M059J (cell line): ENCODE data around the gene NOXO1. TPM values are rescaled to one million over a fixed set of nuclear protein-coding genes. Genes with fewer than 3 reads are reported as not detected.
A peak's percentile ranks its signal among the peaks of the same experiment; 100 is the strongest.
"Not testable (repeated sequence)": the region's sequence is repeated elsewhere in the genome, so short reads cannot be mapped to it uniquely, and the experiment has no call there.

ENCODE experiments used
- DNase-seq: peaks from one replicate; pipeline ENCODE4 v3.0.0-alpha.2; 2012; ENCODE audit warnings: low read depth
- total RNA-seq: library from RNA; depleted of rRNA; stranded (reverse); fragments of >200 nt; shearing (Covaris generic); gene quantifications from 2 replicates; pipeline ENCODE4 v1.2.3, GENCODE V29; 2014; rRNA removed

The NOXO1 gene
- total RNA-seq, 1 experiment from 2014 or later, result not detected

- DNase-seq, result peak; percentile 69
These were observed 39.0 kb downstream of the NOXO1 start for GRCh38 chr16:1942047-1942809.

GRCh38 chr16:1941162-1942046 lies 39.9 kb downstream of the NOXO1 start:
- DNase-seq, result no peak

GRCh38 chr16:1940273-1941161 lies 40.8 kb downstream of the NOXO1 start:
- no peak for DNase-seq

- DNase-seq, result not testable (repeated sequence)
These were observed 41.4 kb downstream of the NOXO1 start for GRCh38 chr16:1939833-1940232.

GRCh38 chr16:1938910-1939309 lies 42.4 kb downstream of the NOXO1 start:
- no peak for DNase-seq

GRCh38 chr16:1938316-1938715 lies 43.0 kb downstream of the NOXO1 start:
- no peak for DNase-seq

- no peak for DNase-seq
These were observed 44.3 kb downstream of the NOXO1 start for GRCh38 chr16:1936945-1937479.

- DNase-seq, result no peak
These were observed 48.1 kb downstream of the NOXO1 start for GRCh38 chr16:1933097-1933661.

GRCh38 chr16:1932050-1933028 lies 48.9 kb downstream of the NOXO1 start:
- peak; percentile 49 for DNase-seq

- DNase-seq, result no peak
These were observed 50.9 kb downstream of the NOXO1 start for GRCh38 chr16:1930338-1930720.

GRCh38 chr16:1929578-1930337 lies 51.5 kb downstream of the NOXO1 start:
- peak; percentile 70 for DNase-seq

- DNase-seq, result peak; percentile 34
These were observed 52.2 kb downstream of the NOXO1 start for GRCh38 chr16:1929105-1929504.

Other genes with a start within 250 kb of the NOXO1 start
- gene NME3, start 209.9 kb downstream of the NOXO1 start, total RNA-seq, result not detected in 2 replicates
- gene EME2, start 208.7 kb downstream of the NOXO1 start, total RNA-seq, result 0.76 and 2.2 TPM in 2 replicates
- gene MRPS34, start 208.3 kb downstream of the NOXO1 start, total RNA-seq, result 115 and 133 TPM in 2 replicates
- gene SPSB3, start 198.9 kb downstream of the NOXO1 start, total RNA-seq, result 25.9 and 29.8 TPM in 2 replicates
- 53.7 and 86.4 TPM in 2 replicates for gene NUBP2, start 198.5 kb downstream of the NOXO1 start, total RNA-seq
- gene IGFALS, start 187.8 kb downstream of the NOXO1 start, total RNA-seq, result 0.07 TPM in 1 of 2 replicates, not detected in the other
- 75.7 and 92.6 TPM in 2 replicates for gene HAGH, start 154.6 kb downstream of the NOXO1 start, total RNA-seq
- 53.8 and 64.0 TPM in 2 replicates for gene FAHD1, start 154.3 kb downstream of the NOXO1 start, total RNA-seq
- 1.0 and 1.8 TPM in 2 replicates for gene MEIOB, start 109.3 kb downstream of the NOXO1 start, total RNA-seq
- gene HS3ST6, start 63.1 kb downstream of the NOXO1 start, total RNA-seq, result not detected in 2 replicates
- gene MSRB1, start 38.3 kb downstream of the NOXO1 start, total RNA-seq, result 16.2 and 27.8 TPM in 2 replicates
- gene RPL3L, start 26.8 kb downstream of the NOXO1 start, total RNA-seq, result 0.52 TPM in 1 of 2 replicates, not detected in the other
- 287 and 304 TPM in 2 replicates for gene NDUFB10, start 21.9 kb downstream of the NOXO1 start, total RNA-seq
- gene RPS2, start 16.6 kb downstream of the NOXO1 start, total RNA-seq, result 1,628 and 1,651 TPM in 2 replicates
- gene RNF151, start 14.6 kb downstream of the NOXO1 start, total RNA-seq, result not detected in 2 replicates
- 42.2 and 76.8 TPM in 2 replicates for gene TBL3, start 9.4 kb downstream of the NOXO1 start, total RNA-seq
- gene GFER, start 2.7 kb upstream of the NOXO1 start, total RNA-seq, result 11.7 and 21.0 TPM in 2 replicates
- 3.4 and 7.1 TPM in 2 replicates for gene SYNGR3, start 8.5 kb upstream of the NOXO1 start, total RNA-seq
- gene ZNF598, start 28.4 kb upstream of the NOXO1 start, total RNA-seq, result 21.3 and 23.9 TPM in 2 replicates
- gene NPW, start 38.3 kb upstream of the NOXO1 start, total RNA-seq, result 0.12 TPM in 1 of 2 replicates, not detected in the other
- gene NHERF2, start 45.4 kb upstream of the NOXO1 start, total RNA-seq, result 143 and 175 TPM in 2 replicates
- gene NTHL1, start 66.4 kb upstream of the NOXO1 start, total RNA-seq, result 22.7 and 35.6 TPM in 2 replicates
- 29.7 and 31.2 TPM in 2 replicates for gene TSC2, start 66.5 kb upstream of the NOXO1 start, total RNA-seq
- gene PKD1, start 154.4 kb upstream of the NOXO1 start, total RNA-seq, result 12.9 and 56.0 TPM in 2 replicates
- 2.1 and 3.8 TPM in 2 replicates for gene RAB26, start 167.2 kb upstream of the NOXO1 start, total RNA-seq
- 69.0 and 92.8 TPM in 2 replicates for gene TRAF7, start 174.3 kb upstream of the NOXO1 start, total RNA-seq
- not detected in 2 replicates for gene CASKIN1, start 215.1 kb upstream of the NOXO1 start, total RNA-seq
- gene MLST8, start 224.0 kb upstream of the NOXO1 start, total RNA-seq, result 18.9 and 26.5 TPM in 2 replicates
- gene BRICD5, start 229.4 kb upstream of the NOXO1 start, total RNA-seq, result 0.10 and 0.89 TPM in 2 replicates
- 23.9 and 32.7 TPM in 2 replicates for gene PGP, start 233.4 kb upstream of the NOXO1 start, total RNA-seq
- gene E4F1, start 242.1 kb upstream of the NOXO1 start, total RNA-seq, result 9.6 and 20.1 TPM in 2 replicates